Thyroid gland (tissue), 4 donors: ENCODE data around the gene BAG2.

Experiments
- CTCF ChIP-seq, 6 experiments: fragments of 200-600 bp in 3 of 6; fragments of 450-650 bp in 3 of 6; sonication (generic) in 3 of 6; IDR thresholded peaks; one replicate each; pipeline ENCODE4 v1.5.1; 2016 to 2019; ENCODE audit warnings: antibody characterized with exemption in 6 of 6, mild to moderate bottlenecking in 2 of 6, inconsistent platforms in 1 of 6, moderate library complexity in 1 of 6
- POLR2A ChIP-seq, 2 donors: fragments of 450-650 bp; IDR thresholded peaks; one replicate each; pipeline ENCODE4 v1.6.1; 2017; ENCODE audit warnings: antibody characterized with exemption in 2 of 2, mild to moderate bottlenecking in 2 of 2, moderate library complexity in 1 of 2

GRCh38 chr6:57137350-57137749 is 34.8 kb upstream of the BAG2 start:
- TF ChIP-seq CTCF (IDR thresholded peaks at IDR 0.05) (no peak), POLR2A (IDR thresholded peaks at IDR 0.05) (no peak)
